Midbrain (tissue), 1 donor: Measurements from ENCODE around the gene BRD3.
A peak's percentile ranks its signal among the peaks of the same experiment; 100 is the strongest.

Experiments used
- DNase-seq: peaks from one replicate; lab custom pipeline; 2025; lab: John Stamatoyannopoulos, UW

Gene BRD3

GRCh38 chr9:134024828-134025605, 42.8 kb downstream of the BRD3 start, which contains the start of gene BRD3OS:
BRD3OS (plus strand) TSS chr9:134025481; CDS start chr9:134026748, 1,267 bp downstream.
- peak; percentile 97 for DNase-seq

DNA sequence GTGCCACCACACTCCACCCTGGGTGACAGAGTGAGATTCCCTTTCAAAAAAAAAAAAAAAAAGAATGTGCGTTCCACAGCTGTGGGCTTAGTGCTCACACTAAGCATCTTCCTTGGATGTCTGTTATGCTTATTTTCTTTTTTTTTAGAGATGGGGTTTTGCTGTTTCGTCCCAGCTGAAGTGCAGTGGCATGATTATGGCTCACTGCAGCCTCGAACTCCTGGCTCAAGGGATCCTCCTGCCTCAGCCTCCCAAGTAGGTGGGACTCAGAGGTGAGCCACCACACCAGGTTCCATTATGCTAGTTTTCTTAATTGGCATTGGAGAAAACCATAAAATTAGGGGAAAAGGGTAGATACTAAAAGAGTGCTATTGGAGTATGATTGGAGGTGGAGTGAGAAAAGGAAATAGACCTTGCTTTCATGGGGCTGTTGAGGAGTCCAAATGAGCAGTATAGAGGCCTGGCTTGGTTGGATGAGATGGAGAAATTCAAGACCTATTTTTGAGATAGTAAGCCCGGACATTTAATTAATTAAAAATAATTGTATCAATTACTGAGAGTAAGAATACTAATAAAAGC, 43.5 kb downstream of the BRD3 start:
- no peak for DNase-seq

- no peak for DNase-seq
Observed at GRCh38 chr9:134014946-134015345, 52.9 kb downstream of the BRD3 start.

DNA sequence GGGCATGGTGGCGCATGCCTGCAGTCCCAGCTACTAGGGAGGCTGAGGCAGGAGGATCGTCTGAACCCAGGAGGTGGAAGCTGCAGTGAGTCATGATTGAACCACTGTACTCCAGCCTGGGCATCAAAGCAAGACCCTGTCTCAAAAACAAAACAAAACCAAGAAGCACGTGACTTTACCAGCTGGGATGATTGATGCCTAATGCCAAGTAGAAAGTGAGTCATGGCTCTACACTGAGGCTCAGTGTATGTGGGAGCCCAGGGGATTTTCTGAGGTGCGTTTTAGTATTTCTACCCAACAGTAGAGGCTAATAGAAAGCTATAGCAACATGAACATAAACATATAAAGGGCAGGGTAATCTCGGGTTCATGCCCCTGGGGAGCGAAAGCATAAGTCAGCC, 56.4 kb downstream of the BRD3 start:
- DNase-seq, result no peak

DNA sequence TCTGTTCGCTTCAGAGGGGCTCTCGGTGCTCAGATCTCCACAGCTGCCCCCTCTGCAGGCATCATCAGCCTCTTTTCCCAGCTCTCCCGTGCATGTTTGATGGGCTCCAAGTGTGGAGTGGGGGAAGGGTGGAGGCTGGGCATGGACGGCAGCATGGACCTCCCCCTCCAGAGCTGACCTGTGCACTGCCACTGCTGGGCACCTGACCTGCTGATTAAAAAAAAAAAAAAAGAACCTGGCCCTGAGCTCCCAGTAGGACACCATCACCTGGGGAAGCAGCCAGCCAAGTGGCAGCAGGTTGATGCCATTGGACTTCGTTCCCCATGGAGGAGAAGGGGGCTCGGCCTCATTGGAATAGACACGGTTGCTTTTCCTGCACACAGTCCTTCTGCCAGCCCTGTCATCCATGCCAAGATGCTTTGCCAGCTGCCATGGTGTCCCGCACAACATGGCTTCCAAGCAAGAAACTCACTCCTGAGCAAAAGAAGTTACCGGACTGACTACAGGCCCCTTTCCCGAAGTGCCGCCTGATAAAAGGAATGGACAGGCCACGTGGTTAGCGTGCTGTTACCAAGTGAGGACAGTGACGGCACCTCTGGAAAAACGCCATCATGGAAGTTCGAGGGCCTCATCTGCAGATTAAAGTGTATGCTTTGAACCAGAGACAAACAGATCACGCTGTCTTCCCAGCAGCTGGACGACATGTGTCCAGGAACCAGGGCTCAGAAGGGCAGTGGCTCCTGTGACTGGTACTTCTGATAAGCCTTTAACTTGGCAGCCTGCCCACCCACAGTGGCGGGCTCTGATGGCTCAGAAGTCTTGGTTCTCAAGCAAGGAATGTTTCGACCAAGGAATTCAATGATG, 57.3 kb downstream of the BRD3 start:
- DNase-seq, result no peak

DNA sequence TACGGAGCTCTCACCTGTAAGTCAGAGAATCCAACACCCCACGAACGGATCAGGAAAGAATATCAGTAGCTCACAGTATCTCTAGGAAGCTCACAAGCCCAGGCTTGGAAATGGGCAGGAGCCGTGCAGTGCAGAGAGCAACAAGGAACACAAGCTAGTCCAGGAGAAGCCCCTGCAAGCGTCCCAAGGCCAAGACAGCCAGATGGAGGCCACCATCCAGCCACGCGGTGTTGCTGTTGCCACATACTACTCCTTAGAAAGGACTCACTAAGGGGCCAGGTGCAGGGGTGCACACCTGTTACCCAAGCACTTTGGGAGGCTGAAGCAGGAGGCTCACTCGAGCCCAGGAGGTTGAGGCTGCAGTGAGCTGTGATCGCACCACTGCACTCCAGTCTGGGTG, 60.3 kb downstream of the BRD3 start:
- no peak for DNase-seq

GRCh38 chr9:134007150-134007549, 60.7 kb downstream of the BRD3 start:
- no peak for DNase-seq

DNA sequence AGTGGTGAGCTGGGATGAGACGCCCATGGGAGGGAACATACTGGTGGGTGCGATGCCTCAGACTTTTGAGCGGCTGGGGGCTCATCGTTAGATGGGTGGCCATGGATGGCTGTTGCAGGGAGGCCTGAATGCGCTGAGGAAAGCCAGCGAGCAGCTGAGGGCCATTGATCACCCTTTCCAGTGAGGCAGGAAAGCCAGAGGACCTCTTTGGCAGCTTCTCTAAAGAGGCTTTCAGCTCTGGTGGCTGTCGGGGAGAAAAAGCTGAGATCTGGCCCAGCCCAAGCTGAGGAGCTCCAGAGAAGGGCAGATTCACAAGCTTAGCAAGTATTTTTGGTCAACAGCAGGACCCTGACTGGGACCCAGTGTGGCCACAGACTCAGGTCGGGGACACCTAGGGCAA, 62.4 kb downstream of the BRD3 start:
- DNase-seq, result no peak

- no peak for DNase-seq
Observed at GRCh38 chr9:134004881-134005280, 62.9 kb downstream of the BRD3 start.

GRCh38 chr9:134004131-134004873, 63.5 kb downstream of the BRD3 start:
- no peak for DNase-seq

- DNase-seq, result no peak
Observed at GRCh38 chr9:134003237-134003636, 64.6 kb downstream of the BRD3 start.

- DNase-seq, result no peak
Observed at GRCh38 chr9:134002796-134003195, 65.0 kb downstream of the BRD3 start.

DNA sequence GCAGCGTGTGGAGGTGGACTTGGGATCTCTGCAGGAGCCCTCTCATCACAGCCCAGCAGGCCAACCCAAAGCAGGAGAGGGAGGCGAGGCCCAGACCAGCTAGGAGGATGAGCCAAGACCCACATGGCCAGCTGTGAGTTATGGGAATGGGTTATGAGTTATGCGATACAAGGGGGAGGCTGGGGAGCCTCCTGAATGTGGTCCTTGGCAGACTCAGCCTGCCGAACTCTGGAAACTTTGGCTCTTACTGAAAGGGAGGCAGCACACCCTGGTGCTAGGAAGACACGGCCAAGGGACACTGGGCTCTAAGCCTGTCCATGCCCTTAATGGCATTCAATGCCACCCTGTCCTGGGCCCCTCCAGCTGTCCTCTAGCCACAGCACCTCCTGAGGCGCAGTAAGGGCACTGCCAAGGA, 68.0 kb downstream of the BRD3 start:
- no peak for DNase-seq

- no peak for DNase-seq
Observed at GRCh38 chr9:133998915-133999595, 68.8 kb downstream of the BRD3 start.

DNA sequence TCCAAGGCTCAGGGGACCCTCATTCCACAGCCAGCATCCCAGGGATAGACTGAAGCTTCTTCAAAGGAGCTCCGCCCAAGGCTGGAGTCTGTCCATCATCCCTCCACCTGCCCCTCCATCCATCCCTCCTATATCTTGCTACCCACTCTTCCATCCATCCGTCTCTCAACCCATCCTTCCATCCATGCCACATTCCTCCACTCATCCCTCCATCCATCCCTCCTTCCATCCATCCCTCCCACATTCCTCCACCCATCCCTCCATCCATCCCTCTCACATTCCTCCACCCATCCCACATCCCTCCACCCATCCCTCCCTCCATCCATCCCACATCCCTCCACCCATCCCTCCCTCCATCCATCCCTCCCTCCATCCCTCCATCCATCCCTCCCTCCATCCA, 70.2 kb downstream of the BRD3 start:
- DNase-seq, result no peak

DNA sequence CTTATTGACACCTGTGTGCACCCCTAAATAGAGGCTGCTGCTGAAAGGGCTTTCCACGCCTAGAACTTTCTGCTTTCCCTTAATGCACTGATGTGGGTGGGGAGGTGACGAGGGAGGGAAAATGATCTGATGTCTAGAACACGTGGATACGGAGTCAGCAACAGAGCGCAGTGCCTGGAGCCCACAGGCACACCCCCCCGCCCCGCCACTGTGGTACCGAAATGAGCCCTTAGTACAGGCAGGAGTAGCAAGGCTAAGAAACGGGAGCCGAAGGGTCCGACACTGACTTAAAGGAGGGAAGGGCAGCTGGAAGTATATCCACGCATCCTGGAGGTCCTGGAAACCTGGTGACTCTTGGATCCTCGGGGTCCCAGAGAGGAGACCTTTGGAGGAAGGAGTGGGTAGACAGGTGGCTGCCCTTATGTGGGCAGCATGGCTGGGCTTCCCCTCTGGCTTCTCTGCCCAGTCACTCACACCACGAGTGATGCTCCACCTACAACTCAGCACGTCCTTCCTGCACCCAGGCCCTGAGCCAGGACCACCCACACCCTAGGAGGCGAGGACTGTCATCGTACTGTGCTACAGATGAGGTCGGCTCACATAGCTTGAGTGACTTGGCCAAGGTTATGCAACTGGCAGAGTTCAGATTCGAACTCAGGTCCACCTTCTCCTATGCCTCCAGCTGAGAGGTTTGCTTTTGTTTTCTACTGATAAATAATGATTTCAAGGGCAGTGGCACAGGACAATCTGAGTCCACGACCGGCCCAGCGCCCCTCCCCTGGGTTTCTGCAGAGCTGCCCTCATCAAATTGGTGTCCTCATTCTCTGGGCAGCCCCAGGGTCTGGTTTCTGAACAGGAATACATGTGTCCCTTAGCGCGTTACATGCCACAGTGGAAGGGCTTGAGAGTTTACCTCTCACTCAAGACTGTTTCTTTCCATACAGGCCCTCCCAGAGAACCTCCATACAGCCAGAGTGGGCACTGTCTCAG, 71.0 kb downstream of the BRD3 start:
- no peak for DNase-seq

DNA sequence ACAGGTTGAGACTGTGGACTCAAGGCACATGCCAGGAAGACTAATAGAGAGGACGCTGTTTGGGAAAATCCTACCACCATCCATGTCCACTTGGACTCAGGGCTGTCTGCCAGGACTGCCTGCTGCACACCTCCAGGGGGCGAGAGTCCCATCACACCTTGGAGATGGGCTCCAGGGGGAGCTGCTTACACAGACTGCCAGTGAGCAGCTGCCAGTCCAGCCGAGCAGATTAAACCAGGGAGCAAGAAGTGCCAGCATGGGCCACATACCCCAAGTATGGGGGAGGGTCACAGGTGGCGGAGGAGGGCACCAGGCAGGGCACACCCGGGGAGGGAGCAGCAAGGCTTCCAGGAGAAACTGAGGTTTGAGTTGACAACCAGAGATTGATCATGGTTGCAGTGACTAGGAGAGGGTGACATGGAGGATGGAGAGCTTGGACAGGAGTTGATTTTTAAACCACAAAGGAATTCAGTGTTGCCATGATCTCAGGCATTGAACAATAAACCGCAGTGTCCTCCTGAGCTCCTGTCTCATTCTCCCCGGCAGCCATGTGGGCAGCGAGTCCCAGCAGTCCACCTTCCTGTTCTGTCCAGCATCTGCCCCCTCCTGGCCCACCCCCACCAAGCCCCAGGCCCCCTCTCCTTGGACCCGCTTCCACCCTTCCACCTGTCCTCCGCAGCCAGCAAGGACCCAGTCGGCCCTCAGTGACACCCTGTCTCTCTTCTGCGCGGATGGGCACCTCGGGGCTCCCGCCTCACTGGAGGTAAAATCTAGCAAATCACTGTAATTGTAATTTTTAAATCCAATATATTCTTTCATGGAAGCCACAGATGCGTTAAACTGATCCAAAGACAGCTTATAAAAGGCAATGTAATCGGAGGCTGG, 72.6 kb downstream of the BRD3 start:
- DNase-seq, result no peak

DNA sequence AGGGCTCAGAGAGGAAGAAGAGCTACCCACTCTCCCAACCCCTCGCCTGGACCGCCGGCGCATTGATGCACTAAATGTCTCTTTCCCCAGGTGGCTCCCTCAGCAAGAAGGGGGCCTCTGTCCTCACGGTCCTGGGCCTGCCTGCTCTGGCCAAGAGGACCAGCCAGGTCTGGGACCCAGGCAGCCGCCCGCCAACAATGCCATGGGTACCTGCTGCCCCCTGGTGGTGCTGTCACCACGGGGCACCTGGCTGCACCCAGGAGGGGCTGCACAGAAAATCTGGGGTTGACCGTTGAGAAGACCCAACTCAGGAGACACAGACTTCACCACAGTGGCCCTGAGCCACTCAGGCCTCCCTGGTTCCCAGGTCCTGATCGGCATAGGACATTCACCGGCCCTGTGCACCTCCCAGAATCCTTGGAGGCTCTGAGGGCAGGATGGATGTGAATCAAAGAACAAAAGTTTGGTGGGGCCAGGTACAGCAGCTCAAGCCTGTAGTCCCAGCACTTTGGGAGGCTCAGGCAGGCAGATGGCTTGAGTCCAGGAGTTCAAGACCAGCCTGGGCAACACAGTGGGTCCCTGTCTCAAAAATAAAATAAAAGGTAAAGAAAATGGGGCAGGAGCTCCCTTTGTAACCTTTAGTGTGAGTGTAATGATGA, 73.3 kb downstream of the BRD3 start:
- DNase-seq, result peak; percentile 71
